HG03565 (cell line): ENCODE results near the gene GADD45GIP1.
"Not testable (repeated sequence)": the region's sequence is repeated elsewhere in the genome, so short reads cannot be mapped to it uniquely, and the experiment has no call there.

ENCODE experiments used
- ATAC-seq: cut with Tn5 transposase; IDR thresholded peaks from one replicate; pipeline ENCODE4 v1.9.1; 2021; ENCODE audit warnings: mild to moderate bottlenecking, moderate library complexity; ENCODE audit not compliant: unreplicated experiment

GADD45GIP1 gene

DNA sequence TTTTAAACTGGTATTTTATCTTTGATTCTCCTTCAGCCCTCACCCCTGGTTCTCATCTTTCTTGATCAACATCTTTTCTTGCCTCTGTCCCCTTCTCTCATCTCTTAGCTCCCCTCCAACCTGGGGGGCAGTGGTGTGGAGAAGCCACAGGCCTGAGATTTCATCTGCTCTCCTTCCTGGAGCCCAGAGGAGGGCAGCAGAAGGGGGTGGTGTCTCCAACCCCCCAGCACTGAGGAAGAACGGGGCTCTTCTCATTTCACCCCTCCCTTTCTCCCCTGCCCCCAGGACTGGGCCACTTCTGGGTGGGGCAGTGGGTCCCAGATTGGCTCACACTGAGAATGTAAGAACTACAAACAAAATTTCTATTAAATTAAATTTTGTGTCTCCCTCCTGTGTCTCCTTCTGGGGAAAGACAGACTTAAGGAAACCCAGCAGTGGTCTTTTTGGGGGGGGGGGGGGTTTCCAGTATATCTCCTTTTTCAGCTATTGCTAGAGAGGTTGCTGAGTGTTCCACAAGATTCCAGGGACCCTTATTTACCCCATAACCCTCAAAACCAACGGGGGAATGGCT is 12.8 kb downstream of the GADD45GIP1 start:
- no peak for ATAC-seq

DNA sequence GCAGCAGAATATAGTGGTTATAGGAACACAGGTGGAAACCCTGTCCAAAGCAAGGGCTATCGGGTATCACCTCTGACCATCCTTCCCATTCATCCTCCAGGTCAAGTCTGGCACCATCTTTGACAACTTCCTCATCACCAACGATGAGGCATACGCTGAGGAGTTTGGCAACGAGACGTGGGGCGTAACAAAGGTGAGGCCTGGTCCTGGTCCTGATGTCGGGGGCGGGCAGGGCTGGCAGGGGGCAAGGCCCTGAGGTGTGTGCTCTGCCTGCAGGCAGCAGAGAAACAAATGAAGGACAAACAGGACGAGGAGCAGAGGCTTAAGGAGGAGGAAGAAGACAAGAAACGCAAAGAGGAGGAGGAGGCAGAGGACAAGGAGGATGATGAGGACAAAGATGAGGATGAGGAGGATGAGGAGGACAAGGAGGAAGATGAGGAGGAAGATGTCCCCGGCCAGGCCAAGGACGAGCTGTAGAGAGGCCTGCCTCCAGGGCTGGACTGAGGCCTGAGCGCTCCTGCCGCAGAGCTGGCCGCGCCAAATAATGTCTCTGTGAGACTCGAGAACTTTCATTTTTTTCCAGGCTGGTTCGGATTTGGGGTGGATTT is 13.5 kb downstream of the GADD45GIP1 start:
- ATAC-seq, result no peak

DNA sequence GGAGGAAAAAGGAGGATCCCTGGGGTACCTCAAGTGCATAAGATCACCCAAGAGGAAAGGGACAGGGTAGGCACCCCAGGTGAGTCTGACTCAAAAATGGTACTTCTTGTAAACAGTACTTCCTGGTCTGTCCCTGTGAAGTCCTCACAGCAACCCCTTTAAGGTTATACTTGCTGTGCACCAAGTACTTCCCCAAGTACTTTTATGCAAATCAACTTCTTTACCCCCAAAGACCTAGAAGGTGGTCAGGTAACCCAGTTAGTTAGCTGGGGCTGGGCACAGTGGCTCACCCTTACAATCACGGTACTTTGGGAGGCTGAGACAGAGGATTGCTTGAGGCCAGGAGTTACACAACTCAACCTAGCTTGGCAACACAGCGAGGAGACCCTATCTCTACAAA is 16.1 kb downstream of the GADD45GIP1 start:
- no peak for ATAC-seq

DNA sequence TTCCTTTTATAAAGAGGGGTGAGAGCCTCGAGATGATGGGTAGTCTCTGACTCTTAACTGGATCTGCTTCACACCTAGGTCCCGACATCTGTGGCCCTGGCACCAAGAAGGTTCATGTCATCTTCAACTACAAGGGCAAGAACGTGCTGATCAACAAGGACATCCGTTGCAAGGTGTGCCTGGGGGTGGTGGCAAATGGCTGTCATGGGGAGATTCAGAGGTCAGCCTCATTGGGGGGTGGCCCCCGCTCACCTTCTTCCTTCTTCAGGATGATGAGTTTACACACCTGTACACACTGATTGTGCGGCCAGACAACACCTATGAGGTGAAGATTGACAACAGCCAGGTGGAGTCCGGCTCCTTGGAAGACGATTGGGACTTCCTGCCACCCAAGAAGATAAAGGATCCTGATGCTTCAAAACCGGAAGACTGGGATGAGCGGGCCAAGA is 17.0 kb downstream of the GADD45GIP1 start:
- ATAC-seq, result no peak

DNA sequence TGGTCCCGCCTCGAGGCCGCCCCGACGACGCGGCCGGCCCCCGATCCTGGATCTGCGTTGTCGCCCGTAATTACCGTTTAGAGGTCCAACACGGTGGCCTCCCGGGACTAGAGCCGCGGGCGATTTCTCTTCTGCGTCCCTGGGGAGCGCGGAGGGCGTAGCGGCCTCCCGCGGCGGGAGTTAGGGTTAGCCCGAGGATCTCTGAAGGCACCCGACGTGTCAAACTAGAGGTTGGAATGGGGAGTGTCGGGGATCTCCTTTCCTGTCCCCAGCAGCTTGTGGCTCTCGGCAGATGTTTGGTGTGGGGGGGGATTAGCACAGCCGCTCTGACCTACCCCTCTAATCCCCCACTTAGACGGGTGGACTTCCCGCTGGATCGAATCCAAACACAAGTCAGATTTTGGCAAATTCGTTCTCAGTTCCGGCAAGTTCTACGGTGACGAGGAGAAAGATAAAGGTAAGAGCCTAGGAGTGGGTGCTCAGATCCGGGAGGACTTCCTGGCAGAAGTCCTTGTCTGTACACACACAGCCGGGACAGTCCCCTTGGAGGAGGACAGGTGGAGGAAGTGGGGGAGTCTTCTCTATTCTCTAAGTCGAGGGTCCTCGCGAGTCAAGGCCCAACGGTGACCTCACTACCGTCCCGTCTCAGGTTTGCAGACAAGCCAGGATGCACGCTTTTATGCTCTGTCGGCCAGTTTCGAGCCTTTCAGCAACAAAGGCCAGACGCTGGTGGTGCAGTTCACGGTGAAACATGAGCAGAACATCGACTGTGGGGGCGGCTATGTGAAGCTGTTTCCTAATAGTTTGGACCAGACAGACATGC is 18.0 kb downstream of the GADD45GIP1 start:
- no peak for ATAC-seq

DNA sequence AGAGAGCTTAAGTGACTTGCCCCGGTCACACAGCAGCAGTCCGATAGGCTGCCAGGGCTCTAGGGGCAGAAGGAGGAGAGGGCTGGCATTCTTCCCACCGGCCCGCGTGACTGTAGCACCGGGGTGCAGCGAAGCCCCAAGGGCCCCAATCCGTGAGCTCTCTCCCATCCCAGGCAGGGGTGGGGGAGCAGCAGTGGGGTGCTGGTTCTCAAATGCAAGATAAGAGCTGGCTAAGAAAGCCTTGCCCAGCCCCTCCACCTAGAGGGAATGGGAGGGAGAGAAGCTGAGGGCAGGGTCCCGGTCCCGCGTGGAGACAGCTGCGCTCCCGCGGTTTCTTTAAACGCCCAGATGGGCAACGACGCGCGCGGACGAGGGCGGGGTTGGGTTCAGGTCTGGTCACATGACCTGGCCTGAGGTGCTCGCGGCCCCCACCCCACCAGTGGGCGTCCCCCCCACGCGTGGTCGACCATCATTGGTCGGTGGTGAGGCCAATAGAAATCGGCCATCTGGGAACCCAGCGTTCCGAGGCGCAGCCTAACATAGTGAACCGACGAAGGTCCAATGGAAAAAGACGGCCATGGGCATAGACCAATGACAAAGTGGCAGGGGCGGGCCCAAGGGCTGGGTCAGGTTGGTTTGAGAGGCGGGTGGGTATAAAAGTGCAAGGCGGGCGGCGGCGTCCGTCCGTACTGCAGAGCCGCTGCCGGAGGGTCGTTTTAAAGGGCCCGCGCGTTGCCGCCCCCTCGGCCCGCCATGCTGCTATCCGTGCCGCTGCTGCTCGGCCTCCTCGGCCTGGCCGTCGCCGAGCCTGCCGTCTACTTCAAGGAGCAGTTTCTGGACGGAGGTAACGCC is 18.9 kb downstream of the GADD45GIP1 start, which contains the start of gene CALR:
CALR (plus strand) TSS at position 683 of the 852 bp plus-strand sequence; CDS start at position 754, 71 bp downstream.
- peak; percentile 79 for ATAC-seq

DNA sequence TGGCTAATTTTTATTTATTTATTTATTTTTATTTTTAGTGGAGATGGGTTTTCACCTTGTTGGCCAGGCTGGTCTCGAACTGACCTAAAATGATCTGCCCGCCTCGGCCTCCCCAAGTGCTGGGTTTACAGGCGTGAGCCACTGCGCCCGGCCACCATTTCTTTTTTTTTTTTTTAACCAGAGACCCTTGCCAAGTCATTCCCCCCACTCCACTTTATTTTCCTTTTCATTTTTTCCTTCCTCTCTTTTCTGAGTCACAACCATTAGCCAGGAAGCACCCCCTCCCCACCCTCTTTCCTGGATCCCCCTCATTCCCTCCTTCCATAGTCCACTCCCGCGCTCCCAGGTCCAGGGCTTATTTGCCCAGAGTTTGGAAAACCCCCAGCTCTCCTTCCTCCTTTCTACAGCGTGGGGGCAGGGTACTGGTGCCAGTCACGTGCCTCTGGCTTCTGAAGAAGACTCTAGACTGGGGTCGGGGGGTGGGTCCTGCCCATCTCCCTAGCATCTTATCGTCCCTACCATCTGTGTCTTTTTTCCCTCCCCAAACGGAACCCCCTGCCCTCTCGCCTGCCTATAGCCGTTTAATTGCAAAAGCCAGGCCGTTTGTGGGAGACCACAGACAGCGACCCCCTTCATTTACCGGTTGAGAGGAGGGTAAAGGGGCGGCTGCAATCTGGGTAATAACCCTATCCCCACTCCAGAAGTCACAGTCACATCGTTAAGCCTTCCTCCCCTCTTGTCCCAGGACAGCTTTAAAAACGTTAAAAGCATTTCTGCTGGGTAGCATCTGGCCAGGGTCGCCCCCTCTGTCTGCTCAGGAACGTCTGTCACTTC is 19.7 kb downstream of the GADD45GIP1 start:
- ATAC-seq, result no peak

DNA sequence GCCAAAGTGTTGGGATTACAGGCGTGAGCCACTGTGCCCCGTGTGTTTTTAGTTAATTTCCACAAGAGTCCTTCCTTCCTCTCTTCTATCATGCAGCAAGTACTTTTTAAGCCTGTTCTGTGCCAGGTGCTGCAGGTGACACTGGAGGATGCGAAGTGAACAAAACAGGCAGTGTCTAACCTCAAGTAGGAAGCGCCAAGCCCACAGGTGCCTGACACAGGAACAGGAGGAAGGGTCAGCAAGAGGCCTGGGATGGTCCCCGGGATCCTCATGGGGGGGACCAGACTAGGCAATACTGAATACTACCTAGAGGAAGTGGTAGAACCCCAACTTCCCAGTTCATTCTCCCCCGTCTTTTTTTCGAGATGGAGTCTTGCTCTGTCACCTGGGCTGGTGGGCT is 20.4 kb downstream of the GADD45GIP1 start:
- ATAC-seq, result no peak

DNA sequence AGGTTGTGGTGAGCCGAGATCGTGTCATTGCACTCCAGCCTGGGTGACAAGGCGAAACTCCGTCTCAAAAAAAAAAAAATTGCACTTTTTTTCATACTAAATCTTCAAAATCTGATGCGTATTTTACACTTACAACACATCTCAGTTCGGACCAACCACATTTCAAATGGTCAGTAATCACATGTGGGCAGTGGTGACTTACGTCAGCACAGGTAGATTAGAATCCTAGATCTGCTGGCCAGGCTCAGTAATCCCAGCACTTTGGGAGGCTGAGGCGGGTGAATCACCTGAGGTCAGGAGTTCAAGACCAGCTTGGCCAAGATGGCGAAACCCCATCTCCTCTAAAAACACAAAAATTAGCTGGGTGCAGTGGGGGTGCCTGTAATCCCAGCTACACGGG is 22.0 kb downstream of the GADD45GIP1 start:
- ATAC-seq, result no peak

DNA sequence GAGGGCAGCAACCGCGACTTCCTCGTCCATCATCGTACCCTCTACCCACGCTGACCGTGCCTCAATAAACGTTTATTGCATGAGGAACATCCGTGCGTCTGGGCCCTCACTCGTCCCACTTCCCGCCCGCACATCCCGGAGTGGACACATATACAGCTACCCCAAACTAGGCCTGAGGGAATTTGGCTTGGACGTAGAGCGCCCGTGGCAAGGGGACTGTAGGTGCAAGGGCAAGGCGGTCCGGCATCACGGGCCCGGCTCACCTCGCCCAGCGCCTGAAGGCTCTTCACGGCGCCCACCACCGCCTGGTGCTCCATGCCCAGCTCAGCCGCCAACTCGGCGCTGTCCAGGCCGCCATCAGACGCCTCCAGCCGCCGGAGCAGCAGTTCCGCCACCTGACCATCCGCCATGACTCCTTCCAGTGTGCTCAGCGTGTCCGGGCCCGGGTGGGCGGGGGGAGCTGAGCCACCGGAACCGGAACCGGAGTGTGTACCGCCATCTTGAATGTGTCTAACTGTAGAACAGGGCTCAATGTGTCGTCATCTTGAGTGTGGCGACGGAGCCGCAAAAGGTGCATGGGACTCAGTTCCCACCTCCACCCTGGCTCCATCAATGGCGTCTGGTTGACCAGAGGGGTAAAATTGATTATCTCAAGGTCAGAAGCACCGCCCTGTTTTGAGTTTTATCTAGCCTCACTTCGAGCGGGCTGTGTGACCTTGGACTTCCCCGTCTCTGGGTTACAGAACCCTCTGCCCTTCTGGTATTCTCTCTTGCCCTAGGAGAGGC is 23.5 kb downstream of the GADD45GIP1 start, which contains the start of gene FARSA:
FARSA (minus strand) TSS at position 425 of the 786 bp plus-strand sequence; CDS start at position 410, 15 bp downstream.
- ATAC-seq, result peak; percentile 30

DNA sequence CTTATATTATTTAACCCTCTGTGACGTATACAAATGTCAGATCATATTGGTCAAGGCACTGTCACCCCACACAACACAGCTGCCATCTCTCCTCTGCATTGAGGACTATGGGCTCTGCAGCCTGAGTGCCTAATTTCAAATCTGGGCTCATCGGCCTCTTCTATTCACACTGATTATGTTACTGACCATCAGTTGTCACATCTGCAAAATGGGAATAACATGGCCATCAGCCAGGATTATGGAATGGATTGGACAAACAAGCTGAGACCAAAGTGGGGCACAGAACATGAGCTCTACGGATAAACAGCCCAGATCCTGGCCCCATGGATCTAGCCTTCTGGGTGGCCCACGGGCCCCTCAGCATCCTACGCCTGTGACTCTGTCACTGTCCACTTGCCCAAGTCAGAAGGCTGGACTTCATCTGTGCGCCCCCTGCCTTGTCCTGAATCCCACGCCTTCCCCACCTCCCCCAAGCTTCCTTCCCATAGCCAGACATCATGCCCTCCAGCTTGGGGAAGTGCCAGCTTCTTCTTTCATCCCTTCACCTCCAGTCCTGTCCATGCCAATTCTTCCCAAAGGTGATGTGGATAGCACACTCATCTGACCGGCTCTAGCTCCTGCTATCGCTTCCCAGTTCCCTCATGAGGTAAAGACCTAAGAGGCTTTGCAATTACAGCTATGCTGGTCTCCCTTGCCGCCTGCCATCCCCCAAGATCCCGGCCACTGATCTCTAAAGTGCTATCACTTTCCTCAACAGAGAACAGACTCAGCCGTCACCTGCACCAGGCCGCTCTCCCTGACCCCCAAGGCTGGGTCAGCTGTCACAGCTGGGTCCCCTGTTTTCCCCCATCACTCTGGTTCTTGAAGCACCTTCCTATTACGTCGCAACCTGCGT is 24.4 kb downstream of the GADD45GIP1 start:
- ATAC-seq, result no peak

DNA sequence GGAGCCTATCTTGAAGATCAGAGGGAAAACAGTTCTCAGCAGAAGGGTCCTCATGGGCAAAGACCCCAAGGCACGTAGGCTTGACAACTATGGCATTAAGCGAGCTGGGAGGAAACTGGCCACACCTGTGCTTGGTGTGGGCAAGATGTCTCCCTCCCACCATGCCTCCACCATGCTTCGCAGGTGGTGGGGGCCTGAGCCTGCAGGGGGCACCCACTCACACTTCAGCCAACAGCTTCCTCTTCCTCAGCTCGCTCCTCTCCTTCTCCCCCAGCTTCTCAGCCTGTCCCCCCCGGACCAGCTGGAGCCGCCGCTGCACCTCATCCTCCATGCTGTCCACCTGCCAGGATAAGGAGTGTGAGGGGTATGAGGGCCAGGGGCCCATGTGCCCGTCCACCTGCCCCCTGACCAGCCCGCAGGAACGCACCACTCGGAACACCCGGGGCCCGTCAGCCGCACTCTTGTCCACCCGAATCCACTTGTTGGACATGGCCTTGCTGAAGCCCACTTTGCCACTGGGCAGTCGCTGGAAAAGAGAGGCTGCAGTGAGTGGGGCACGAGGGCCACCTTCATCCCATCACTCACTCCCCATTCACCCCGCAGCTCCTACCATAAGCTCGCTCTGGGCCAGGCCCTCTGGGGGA is 26.9 kb downstream of the GADD45GIP1 start:
- no peak for ATAC-seq

DNA sequence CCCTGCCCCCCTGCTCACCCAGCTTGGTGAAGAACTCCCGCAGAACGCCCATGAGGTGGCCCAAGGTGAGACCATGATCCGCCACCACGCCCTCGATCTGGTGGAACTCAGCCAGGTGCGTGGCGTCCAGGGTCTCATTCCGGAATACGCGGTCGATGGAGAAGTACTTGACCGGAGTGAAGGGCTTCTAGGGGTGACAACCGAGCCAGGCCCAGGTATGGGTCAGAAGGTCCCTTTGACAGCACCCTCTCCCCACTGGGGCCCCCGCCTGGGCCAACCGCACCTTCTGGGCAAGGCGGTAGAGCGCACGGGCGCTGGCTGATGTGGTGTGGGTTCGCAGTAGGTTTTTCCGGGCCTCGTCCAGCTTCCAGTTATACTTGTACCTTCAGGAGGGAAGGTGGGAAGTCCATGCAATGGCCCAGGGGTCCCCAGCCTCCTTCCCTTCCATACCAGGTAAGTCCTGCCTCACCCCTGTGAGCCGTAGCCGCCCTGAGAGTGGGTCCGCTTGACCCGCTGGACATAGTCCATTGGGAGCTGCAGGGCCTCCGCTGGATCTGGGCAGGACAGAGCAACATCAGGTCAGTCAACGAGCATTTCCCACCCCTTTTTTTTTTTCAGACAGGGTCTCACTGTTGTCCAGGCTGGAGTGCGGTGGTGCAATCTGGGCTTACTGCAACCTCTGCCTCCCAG is 32.3 kb downstream of the GADD45GIP1 start:
- no peak for ATAC-seq

DNA sequence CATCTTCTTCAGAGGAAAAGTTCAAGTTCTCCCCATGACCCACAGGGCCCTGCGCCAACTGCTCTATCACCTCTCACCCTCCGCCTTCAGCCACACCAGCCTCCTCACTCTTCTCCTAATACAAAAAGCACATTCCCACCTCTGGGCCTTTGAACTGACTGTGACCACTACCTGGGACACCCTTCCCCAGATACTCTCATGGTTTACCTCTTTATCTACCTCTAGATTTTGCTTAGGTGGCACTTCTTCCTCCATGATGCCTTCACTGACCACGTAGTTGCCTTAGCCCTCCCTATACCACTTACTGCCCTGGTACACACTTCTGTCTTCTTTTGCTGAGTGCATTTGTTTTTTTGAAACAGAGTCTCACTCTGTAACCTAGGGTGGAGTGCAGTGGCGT is 34.1 kb downstream of the GADD45GIP1 start:
- ATAC-seq, result no peak

DNA sequence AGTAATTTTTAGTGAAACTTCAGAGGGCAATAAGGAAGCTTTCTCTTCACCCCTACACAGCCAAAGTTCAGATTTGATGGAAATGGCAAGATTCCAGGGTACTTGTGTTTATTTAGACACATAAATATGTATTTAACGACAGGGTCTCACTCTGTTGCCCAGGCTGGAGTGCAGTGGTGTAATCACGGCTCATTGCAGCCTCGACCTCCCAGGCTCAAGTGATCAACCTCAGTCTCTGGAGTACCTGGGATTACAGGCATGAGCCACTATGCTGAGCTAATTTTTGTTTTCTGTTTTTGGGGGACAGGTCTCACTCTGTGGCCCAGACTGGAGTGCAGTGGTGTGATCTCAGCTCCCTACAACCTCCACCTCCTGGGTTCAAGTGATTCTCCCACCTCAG is 36.0 kb downstream of the GADD45GIP1 start:
- ATAC-seq, result no peak

DNA sequence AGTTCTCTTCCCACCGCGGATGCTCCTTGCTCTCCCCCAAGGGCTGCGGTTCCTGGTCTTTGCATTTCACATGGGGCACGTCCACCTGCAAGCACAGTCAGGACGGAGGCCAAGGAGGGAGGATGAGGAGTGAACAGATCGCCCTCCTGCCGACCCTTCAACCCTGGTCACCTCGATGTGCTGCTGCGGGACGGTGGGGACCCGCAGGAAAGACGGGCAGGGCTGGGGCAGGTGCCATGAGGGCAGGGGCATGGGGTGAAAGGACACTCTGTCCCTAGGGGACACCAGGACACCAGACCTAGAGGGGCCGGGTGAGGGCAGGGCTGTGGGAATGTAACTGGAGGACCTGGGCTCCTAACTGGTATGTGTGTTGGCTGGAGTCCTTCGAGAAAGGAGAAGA is 38.8 kb downstream of the GADD45GIP1 start:
- ATAC-seq, result no peak

DNA sequence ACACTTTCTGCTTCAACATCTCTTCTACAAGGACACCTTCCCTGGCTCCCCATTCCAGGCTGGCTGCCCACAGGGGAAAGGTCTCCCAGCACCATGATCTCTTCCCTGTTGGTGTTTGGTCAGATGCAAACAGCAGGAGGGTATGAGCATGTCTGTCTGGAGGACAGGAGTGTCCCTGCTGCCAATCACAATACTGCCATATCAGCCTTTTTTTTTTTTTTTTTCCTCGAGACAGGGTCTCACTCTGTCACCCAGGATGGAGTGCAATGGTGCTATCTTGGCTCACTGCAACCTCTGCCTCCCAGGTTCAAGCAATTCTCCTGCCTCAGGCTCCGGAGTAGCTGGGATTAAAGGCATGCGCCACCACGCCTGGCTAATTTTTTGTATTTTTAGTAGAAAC is 41.2 kb downstream of the GADD45GIP1 start:
- not testable (repeated sequence) for ATAC-seq
